Thyroid gland (tissue), 4 donors: ENCODE data around the gene SLC12A5.

ENCODE experiments used
- POLR2A ChIP-seq, 2 donors: fragments of 450-650 bp; IDR thresholded peaks; one replicate each; pipeline ENCODE4 v1.6.1; 2017; ENCODE audit warnings: antibody characterized with exemption in 2 of 2, mild to moderate bottlenecking in 2 of 2, moderate library complexity in 1 of 2
- TF ChIP-seq, protein P1 (sequence below), 6 experiments: fragments of 200-600 bp in 3 of 6; fragments of 450-650 bp in 3 of 6; sonication (generic) in 3 of 6; IDR thresholded peaks; one replicate each; pipeline ENCODE4 v1.5.1; 2016 to 2019; ENCODE audit warnings: antibody characterized with exemption in 6 of 6, mild to moderate bottlenecking in 2 of 6, inconsistent platforms in 1 of 6, moderate library complexity in 1 of 6

GRCh38 chr20:46004187-46004586 is 24.8 kb upstream of the SLC12A5 start:
- TF ChIP-seq, protein P1, sequence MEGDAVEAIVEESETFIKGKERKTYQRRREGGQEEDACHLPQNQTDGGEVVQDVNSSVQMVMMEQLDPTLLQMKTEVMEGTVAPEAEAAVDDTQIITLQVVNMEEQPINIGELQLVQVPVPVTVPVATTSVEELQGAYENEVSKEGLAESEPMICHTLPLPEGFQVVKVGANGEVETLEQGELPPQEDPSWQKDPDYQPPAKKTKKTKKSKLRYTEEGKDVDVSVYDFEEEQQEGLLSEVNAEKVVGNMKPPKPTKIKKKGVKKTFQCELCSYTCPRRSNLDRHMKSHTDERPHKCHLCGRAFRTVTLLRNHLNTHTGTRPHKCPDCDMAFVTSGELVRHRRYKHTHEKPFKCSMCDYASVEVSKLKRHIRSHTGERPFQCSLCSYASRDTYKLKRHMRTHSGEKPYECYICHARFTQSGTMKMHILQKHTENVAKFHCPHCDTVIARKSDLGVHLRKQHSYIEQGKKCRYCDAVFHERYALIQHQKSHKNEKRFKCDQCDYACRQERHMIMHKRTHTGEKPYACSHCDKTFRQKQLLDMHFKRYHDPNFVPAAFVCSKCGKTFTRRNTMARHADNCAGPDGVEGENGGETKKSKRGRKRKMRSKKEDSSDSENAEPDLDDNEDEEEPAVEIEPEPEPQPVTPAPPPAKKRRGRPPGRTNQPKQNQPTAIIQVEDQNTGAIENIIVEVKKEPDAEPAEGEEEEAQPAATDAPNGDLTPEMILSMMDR (IDR thresholded peaks at IDR 0.05) = no peak
- TF ChIP-seq POLR2A (IDR thresholded peaks at IDR 0.05) = no peak
